ENCODE results near the gene GUCA2A.

GUCA2A gene

GRCh38 chr1:42117214-42117613 is 47.3 kb downstream of the GUCA2A start:
- H3K27ac ChIP-seq = no peak overlapping the region
- DNase-seq (ENCODE audit: low spot score) = no peak
- no peak for TF ChIP-seq CTCF (conservative IDR thresholded peaks at IDR 0.05; ENCODE audit: low read depth)
- ChIA-PET CTCF (no interaction called here), POLR2A (ENCODE audit: low non-redundant PET) (no interaction called here)

GRCh38 chr1:42114229-42114628 is 50.3 kb downstream of the GUCA2A start:
- CTCF ChIA-PET = interaction anchor here (0.6 to 0.7 kb wide), 2 partner anchors 191 to 477 kb away, joined by 4 to 6 read pairs; no protein-coding TSS in a partner anchor
- no peak for TF ChIP-seq CTCF (conservative IDR thresholded peaks at IDR 0.05; ENCODE audit: low read depth)

More at GRCh38 chr1:42114229-42114628, 50.3 kb downstream of the GUCA2A start:
- DNase-seq (ENCODE audit: low spot score) = no peak
- POLR2A ChIA-PET (ENCODE audit: low non-redundant PET) = no interaction called here
- H3K27ac ChIP-seq = no peak overlapping the region
